ENCODE measurements around the gene ASB13.

The ASB13 gene

GRCh38 chr10:5678397-5679036 is 12.1 kb upstream of the ASB13 start:
- TF ChIP-seq CTCF (IDR thresholded peaks at IDR 0.05; ENCODE audit: insufficient read depth, low read depth, low read length, missing control alignments), result no peak
- no peak overlapping the region for H3K4me3 ChIP-seq (ENCODE audit: low read depth, low read length)
- DNase-seq (ENCODE audit: low read depth), result no peak

- no peak for DNase-seq (ENCODE audit: low read depth)
- H3K4me3 ChIP-seq (ENCODE audit: low read depth, low read length), result no peak overlapping the region
- no peak for TF ChIP-seq CTCF (IDR thresholded peaks at IDR 0.05; ENCODE audit: insufficient read depth, low read depth, low read length, missing control alignments)
These were observed 4.4 kb upstream of the ASB13 start for GRCh38 chr10:5670662-5671375.

GRCh38 chr10:5669604-5670003 is 3.2 kb upstream of the ASB13 start:
- no peak for TF ChIP-seq CTCF (IDR thresholded peaks at IDR 0.05; ENCODE audit: insufficient read depth, low read depth, low read length, missing control alignments)
- no peak overlapping the region for H3K4me3 ChIP-seq (ENCODE audit: low read depth, low read length)
- DNase-seq (ENCODE audit: low read depth), result no peak

- DNase-seq (ENCODE audit: low read depth), result no peak
- no peak for TF ChIP-seq CTCF (IDR thresholded peaks at IDR 0.05; ENCODE audit: insufficient read depth, low read depth, low read length, missing control alignments)
- H3K4me3 ChIP-seq (ENCODE audit: low read depth, low read length), result no peak overlapping the region
These were observed 2.0 kb upstream of the ASB13 start for GRCh38 chr10:5668429-5668828.

GRCh38 chr10:5666841-5667630 is 641 bp upstream of the ASB13 start:
- no peak for TF ChIP-seq CTCF (IDR thresholded peaks at IDR 0.05; ENCODE audit: insufficient read depth, low read depth, low read length, missing control alignments)
- DNase-seq (ENCODE audit: low read depth), result no peak
- H3K4me3 ChIP-seq (ENCODE audit: low read depth, low read length), result peak overlapping the region; percentile 44

- no peak for DNase-seq (ENCODE audit: low read depth)
These were observed 905 bp downstream of the ASB13 start for GRCh38 chr10:5665373-5666007.

More at GRCh38 chr10:5665373-5666007, 905 bp downstream of the ASB13 start:
- H3K4me3 ChIP-seq (ENCODE audit: low read depth, low read length), result peak overlapping the region; percentile 52
- no peak for TF ChIP-seq CTCF (IDR thresholded peaks at IDR 0.05; ENCODE audit: insufficient read depth, low read depth, low read length, missing control alignments)

All from GM12865 (cell line).